OCI-M2 (cell line): ENCODE data around the gene ANO1.
"Not testable (repeated sequence)": the region's sequence is repeated elsewhere in the genome, so short reads cannot be mapped to it uniquely, and the experiment has no call there.

Experiments used
- DNase-seq: peaks from one replicate; lab custom pipeline; 2025; ENCODE audit not compliant: unreplicated experiment; lab: John Stamatoyannopoulos, UW

The ANO1 gene

DNA sequence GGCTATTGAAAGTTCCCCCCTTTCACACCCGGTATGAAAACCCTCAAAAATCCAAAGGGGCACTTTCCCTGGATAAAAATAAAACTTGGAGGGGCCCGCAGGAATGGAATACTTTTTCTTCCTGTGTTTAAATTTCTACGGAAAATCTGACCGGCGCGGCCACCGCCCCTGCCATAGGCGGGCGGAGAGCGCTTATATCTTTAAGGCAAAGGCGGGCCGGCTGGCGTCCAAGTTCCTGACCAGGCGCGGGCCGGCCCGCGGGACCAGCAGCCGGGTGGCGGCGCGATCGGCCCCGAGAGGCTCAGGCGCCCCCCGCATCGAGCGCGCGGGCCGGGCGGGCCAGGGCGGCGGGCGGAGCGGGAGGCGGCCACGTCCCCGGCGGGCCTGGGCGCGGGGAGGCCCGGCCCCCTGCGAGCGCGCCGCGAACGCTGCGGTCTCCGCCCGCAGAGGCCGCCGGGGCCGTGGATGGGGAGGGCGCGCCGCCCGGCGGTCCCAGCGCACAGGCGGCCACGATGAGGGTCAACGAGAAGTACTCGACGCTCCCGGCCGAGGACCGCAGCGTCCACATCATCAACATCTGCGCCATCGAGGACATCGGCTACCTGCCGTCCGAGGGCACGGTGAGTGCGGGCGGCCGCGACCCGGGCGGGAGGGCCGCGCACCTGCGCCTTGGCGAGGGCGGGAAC lies at the start of gene ANO1:
Gene ANO1, plus strand, starts transcription at position 223 of the 686 bp plus-strand sequence. Its CDS starts 290 bp downstream, at position 513.
- DNase-seq: no peak

DNA sequence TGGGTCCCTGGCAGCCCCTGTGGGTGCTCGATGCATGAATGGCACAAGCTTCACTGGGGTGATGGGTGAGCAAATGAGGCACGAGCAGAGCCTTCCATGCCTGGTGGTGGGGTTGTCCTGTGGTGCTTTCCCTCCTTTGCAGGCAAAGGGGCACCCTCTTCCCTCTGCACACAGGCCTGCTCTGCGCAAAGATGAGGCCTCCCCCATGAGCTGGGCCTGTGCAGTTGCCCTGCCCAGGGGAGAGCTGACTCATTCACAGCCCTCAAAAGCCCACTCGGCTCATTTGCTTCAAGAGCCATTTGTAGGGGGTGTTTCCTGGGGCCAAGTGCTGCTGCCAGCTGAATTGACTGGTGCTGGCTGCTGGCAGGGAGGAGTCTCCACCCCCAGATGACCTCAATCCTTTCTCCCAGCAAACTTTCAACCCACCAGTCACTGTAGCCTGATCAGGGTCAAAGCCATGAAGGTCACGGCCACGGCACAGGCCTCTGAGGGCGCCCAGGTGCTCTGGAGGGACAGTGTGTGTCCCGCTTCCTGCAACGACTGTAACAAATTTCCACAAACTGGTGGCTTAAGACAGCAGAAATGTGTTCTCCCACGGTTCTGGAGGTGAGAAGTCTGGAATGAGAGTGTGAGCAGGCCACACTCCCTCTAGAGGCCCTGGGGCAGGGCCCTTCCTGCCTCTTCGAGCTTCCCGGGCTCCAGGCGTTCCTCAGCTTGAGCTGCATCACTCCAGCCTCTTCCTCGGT lies 48.8 kb upstream of the ANO1 start:
- no peak for DNase-seq

DNA sequence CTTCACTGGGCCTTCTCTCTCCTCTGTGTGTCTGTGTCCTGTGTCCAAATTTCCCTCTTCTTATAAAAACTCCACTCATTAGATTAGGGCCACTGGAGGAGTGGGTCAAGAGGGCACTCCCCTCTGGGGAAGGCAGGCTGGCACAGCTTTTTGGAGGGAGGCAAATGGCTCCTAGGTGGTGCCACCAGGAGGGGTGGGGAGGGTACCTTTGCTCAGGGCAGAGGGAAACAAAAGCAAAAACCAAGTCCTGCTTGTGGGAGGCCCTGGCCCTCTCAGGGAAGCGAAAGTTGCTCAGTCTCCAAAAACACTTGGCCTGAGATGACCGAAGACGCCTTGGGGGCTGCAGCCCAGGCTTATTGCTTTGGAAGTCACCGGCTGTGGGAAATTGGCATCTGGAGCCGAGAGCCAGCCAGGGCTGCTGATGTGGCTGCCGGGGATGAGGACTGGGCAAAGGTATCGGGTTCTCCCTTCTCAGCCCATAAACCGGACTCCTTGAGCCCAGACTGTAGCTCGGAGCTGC lies 48.2 kb upstream of the ANO1 start:
- DNase-seq: no peak

DNA sequence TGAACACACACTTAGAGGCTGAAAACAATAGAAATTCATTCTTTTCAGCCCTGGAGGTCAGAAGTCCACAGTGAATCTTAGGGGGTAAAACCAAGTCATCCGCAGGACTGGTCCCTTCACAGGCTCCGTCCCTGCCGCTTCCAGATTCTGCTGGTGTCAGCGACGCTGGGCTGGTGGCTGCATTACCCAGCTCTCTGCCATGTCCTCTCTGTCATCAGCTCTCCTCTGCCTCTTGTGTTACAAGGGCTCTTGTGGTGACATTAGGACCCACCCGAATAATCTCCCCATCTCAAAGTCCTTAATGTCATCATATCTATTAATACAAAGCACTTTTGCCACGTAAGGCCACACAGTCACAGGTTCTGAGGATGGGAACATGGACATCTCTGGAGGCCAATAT lies 47.7 kb upstream of the ANO1 start:
- DNase-seq: no peak

DNA sequence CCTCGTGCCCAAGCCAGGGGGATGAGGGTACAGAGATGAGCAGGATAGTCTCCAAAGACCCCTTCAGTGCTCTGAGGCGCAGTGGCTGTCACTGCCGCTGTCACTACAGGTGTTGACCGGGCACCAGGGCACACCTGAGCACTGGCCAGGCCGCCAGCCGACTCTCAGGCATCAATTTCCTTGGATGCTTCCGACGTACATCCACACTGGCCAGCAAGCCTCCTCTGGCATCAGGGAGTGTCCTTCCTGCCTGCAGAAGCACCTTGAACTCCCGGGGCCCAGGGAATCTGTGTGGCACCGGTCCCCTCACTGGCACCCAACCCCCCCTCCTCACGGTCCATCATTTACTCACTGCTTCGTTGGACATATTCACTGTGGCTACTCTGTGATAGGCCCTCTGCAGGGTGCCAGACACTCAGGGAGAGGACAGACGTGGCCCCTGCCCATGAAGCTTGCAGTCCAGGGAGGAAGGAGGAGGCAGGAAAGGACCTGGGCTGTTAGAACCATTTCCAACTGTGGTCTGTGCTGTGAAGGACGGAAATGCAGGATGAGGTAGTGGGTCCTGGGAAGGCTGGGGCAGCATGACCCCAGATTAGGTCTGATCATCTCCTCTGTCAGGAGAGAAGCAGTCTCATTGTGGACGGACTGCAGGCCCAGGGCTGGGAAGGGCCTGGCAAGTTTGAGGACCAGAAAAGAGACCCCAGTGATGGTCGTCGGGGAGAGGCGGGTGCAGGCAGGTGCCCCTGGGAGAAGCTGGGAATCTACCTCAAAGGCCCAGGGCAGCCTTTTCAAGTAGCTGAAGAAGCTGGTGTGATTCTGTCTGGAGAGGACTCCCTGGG lies 46.3 kb upstream of the ANO1 start:
- no peak for DNase-seq

DNA sequence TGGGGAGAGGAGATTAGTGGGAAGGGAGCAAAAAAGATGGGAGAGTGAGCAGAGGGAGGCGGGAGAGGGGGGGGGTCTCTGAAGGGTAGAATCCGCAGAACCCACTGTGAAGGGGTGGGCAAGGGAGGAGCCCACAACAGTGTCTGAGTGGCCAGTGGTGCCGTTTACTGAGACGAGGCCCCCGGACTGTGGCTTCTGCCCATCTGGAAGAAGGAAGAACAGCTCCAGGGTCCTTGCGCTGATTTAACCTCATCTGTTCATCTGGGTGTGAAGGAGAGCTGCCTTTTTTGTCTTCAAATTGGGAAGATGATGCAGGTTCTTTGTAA lies 45.7 kb upstream of the ANO1 start:
- no peak for DNase-seq

DNA sequence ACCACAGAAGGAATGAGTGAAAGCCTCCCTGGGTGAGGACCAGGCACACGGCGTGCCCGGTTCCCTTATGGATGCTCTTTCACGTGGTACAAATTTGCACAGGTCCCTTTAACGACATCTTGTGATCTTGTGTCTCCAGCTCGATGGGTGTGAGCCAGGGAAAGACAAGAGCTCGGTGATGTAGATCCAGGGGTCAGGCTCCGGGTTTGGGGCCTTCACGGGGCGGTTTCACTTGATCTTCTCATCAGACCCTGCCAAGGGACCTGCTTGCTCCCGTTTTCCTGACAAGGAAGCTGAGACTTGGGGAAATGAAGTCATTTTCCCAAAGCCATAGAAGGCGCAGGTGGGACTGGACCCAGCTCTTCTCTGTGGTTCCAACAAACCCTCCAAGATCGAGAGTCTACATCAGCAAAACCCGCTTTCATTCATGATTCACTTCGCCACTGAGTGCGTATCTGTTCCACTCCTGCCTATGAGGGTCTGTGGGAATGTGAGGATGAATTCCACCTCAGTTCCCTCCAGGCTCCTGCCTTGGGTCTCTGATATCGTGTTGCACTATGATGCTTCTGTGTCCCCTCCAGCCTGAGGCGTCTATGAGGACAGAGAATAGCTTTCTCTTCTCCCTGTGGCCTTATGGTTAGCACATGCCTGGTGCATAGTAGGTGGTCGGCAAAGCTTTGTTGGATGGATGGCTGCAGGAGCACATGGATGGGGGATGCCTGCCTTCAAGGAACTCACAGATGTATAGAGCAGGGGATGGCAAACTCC lies 45.0 kb upstream of the ANO1 start:
- no peak for DNase-seq

DNA sequence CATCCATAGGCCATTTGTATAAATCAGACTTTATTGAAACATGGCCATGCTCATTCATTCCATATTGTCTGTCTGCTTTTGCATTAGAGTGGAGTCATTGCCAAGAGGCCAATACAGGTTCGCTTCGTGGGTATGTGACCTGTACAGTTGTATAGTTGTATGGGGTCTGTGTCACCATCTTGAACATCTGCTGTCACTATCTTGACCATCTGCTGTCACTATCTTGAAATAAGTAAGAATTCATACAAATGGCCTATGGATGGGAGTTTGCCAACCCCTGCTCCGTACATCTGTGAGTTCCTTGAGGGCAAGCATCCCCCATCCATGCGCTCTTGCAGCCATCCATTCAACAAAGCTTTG lies 44.4 kb upstream of the ANO1 start:
- DNase-seq: no peak

DNA sequence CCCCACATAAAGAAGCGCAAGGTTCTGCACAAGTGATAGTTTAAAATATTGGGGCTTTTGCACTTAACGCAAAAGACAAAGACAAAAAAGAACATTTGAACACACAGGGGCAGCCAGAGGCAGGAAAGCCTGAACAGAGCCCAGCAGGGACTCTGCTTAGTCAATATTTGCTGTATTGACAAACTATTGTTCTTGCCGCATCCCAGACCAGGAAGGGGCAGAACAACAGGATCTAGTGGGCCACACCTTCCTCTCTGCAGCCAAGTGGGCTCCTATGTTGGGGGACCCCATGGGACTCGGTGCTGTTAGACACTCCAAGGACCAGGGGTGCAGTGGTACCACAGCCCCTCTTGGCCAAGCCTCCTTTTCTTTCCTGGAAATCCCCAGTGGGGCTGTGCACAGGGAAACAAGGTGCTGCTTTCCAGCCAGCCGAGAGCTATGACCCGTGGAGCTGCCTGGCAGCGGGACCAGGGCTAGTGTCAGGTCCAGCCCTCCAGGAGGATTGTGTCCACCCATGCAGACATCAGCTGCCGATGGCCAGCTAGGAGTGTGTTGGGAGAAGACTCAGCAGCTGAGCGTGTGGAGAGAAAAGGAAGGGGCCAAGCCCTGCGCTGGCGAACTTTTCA lies 43.3 kb upstream of the ANO1 start:
- no peak for DNase-seq

DNA sequence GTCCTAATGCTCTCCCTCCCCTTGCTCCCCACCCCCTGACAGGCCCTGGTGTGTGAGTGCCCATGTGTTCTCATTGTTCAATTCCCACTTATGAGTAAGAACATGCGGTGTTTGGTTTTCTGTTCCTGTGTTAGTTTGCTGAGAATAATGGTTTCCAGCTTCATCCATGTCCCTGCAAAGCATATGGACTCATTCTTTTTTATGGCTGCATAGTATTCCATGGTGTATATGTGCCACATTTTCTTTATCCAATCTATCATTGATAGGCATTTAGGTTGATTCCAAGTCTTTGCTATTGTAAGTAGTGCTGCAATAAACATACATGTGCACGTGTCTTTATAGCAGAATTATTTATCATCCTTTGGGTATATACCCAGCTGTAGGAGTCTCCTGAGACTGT lies 42.5 kb upstream of the ANO1 start:
- DNase-seq: not testable (repeated sequence)

DNA sequence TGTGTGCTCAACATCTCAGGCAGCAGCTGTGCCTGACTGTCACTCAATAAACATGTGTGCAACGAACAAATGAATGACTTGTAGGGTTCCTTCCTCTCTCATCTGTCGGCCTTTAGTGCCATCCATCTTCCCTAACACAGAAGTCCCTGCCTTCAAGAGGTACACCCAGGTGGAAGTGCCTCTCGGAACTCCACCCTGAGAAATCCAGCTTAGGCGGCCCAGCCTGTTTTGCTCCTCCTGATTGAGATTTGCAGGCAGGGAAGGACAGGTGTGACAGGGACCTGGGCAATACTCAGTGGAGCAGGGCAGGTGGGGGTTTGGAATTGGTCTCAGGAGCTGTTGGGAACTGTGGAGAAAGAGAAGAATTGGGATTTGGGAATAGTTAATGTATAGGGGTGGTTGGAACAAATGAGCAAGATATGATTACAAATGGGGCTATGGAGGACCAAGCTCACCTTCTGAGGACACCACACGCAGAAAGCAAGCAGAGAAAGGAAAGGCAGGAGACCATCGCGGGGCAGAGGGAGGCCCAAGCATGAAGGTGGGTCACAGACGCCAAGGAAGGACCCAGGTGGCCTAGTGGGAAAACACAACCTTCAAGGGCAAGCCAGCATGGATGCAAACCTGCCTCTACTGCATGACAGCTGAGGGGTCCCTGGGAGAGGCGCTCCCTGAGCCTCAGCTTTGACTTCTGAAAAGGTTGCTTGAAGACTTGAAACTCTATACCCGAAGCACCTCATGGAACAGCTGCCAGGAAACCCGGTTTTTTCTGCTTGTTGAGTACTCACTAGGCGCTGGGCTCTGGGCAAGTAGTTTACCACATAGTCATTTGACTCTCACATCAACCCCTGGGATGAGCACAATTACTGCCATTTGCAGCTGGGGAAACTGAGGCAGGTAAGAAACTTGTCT lies 40.9 kb upstream of the ANO1 start:
- DNase-seq: no peak

DNA sequence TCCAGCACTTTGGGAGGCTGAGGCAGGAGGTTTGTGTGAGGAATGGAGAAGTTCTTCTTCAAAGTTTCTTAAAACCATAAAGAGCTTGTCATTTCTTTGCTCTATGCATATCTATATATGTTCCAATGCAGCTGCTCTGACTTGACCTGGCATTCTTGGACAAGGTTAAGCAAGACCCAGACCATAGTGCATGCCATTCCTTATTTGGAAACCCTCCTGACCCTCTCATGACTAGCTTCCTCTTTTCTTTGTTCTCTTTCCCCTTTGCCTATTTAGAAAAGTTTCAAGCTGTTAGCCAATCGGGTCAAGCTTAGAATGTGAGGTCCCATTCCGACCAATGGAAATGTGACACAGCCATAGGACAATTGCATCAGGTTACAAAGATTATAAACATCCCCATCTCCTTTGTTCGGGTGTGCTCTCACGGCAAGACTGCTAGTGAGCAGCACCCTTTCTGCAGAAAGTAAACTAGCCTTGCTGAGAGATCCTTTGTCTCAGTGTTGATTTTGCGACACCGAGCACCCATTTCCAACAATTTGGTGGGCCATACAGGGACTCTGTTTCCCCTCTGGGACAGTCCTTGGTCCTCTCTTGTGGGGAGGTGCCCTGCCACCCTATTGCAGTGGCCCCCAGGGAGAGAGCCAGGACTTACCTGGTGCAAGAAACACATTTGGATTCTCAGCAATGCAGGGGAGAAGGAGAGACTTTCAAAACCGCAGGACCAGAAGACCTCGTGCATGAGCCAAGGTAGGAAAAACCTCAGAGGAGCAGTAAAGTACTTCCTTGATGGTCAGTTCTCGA lies 39.9 kb upstream of the ANO1 start:
- DNase-seq: no peak

DNA sequence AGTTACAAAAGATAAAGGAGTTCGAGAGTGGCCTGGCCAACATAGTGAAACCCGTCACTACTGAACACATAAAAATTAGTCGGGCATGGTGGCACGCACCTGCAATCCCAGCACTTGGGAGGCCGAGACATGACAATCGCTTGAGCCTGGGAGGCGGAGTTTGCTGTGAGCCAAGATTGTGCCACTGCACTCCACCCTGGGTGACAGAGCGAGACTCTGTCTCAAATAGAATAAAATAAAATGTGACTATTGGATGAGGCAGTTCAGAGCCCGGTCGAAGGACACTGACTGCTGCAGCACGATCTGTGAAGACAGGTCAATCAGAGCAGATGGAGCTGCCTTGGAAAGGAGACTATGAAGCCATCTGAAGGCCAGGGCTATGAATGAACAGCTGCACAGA lies 37.7 kb upstream of the ANO1 start:
- no peak for DNase-seq

DNA sequence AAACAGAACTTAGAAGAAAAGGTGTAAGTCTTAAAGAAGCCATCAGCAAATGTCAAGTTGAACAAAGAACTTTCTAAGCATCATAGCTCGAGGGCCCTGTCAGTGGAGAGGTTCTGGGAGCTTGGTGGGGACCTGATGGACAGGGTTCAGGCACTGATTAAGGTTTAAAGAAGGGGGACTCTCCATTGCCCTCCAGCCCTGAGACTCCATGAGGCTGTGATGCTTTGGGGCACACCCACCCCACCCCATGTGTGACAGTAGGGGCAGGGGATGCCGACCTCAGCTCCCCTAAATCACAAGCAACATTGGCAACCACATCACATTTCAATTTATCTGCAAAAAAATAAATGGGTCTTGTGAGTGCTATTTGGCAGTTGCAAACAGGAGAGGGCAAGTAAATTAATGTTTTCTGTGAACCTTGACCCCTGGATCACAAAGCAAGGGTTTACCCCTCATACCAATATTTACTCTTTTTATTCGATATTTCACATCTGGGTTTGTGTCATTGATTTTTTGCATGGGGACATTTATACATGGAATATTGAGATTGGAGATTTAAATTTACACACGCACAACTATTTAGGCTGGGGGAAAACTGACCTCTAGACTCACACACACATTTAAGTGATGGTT lies 37.1 kb upstream of the ANO1 start:
- DNase-seq: no peak

DNA sequence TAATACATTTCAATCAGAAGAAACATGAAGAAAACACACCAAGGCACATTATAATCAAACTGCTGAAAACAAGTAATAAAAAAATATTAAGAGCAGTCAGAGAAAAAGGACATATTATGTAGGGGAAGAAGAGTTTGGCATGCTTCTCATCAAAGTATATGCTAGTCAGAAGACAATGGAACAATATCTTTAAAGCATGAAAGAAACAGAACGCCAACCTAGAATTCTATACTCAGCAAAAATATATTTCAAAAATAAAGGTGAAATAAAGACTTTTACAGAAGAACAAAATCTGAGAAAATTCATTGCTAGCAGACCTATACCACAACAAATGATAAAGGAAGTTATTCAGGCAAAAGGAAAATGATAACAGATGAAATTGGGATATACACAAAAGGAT lies 34.6 kb upstream of the ANO1 start:
- no peak for DNase-seq

DNA sequence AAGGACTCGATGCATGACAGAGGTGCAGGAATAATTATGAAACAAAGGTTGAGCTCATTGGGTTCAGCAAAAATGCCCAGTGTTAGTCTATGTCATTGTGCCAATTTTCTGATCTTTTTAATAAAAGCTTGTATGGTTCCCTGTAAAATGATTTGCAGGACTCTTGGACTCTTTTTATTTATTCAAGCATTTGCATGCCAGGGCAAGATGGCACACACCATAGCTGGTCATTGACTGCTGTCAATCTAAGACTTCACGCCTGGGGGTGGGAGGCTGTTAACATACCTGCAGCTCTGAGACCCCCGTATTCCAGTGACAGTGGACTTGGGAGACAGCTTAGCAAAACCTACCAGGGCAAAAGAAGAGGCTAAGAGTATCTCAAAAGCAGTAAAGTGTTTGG lies 32.0 kb upstream of the ANO1 start:
- no peak for DNase-seq

DNA sequence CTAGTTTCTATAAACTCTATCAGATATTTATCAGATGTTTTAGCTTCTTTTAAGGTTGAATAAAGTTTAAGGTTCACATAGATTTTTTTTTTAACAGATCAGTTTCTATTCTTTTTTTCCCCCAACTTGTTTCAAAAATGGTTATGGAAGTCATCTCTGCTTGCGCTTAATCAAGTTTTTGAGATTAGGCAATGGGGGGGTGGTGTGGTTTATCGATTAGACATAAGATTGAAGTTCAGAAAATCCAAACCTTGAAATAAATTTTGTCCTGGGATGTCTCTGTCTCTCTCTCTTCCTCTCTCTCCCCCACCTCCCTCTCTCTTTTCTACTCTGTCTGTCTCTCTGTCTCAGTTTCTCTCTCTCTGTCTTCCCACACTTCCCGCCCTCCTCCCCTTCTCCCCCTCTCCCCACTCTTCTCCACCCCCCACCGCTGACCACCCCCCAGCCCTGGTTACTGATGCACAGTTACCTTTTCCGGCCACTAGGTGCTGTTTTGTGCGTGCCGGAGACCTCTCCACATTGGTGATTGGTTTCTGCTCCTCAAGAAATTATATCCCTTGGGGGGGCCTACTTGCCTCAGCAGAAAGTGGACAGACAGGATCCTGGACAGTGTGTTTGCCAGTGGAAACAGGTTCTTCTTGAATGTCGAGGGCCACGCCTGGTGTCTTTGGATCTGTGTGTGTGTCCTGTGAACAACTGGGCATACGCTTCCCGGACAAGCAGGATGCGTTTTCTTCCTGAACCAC lies 29.7 kb upstream of the ANO1 start:
- DNase-seq: no peak

DNA sequence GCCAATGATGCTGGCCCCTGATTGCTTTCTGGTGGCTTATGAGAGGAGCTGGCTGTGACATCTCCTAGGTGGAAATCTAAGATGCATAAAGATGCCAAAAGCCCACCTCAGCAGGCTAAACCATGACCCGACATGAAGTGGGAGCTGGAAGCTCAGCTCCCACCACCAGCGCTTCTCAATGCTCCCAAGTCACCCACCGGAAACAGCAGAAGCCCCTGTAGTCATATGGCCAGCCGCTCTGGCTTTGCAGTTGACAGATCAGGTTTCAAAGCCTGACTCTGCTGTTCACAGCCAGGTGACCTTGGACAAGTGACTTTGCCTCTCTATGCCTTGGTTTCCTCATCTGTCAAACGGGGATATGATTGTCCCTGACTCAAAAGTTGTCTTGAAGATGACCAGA lies 29.1 kb upstream of the ANO1 start:
- DNase-seq: no peak
